Panc1 (cell line): ENCODE measurements around the gene PPDPF. TPM values are rescaled to one million over a fixed set of nuclear protein-coding genes. Genes with fewer than 3 reads are reported as not detected.
A peak's percentile ranks its signal among the peaks of the same experiment; 100 is the strongest.

ENCODE experiments used
- ATAC-seq: fragments of 200-7000 bp; cut with Tn5 transposase; 2 replicates; pipeline ENCODE4 v1.9.1; 2020; ENCODE audit warnings: mild to moderate bottlenecking, moderate library complexity
- BruUV-seq: library from RNA; stranded (reverse); fragments of 400-500 nt; replicated peaks from 2 replicates; lab custom pipeline; 2021; lab: Mats Ljungman, UMichigan
- CTCF ChIA-PET: fragments of 300-600 bp; sonication (Branson Sonifier 250); formaldehyde crosslinking; loops from one replicate; lab custom pipeline; 2022; ENCODE audit warnings: antibody characterized with exemption; lab: Charles Lee
- POLR2A ChIA-PET: fragments of 300-600 bp; sonication (Branson Sonifier 250); formaldehyde crosslinking; loops from one replicate; lab custom pipeline; 2022; ENCODE audit warnings: antibody characterized with exemption; lab: Charles Lee
- DNase-seq: peaks from one replicate; pipeline ENCODE4 v3.0.0-alpha.2; 2010; ENCODE audit warnings: low read depth, low spot score
- H3K27ac ChIP-seq: 2 replicates; pipeline ENCODE4 v1.5.1; 2011; ENCODE audit warnings: mild to moderate bottlenecking, low read length, inconsistent platforms
- H3K27me3 ChIP-seq: fragments of 200-500 bp; sonication (Bioruptor generic); 2 replicates; pipeline ENCODE4 v1.6.0; 2014; ENCODE audit warnings: low read length, inconsistent platforms; ENCODE audit not compliant: control insufficient read depth, insufficient read depth
- H3K36me3 ChIP-seq: fragments of 200-500 bp; sonication (Bioruptor generic); 2 replicates; pipeline ENCODE4 v1.5.1; 2014; ENCODE audit warnings: inconsistent platforms, mild to moderate bottlenecking, low read length, moderate library complexity; ENCODE audit not compliant: control insufficient read depth, insufficient read depth
- H3K4me1 ChIP-seq: 2 replicates; pipeline ENCODE4 v1.5.1; 2011; ENCODE audit warnings: inconsistent platforms, mild to moderate bottlenecking, low read length, moderate library complexity; ENCODE audit not compliant: control insufficient read depth, insufficient read depth
- H3K4me3 ChIP-seq, 2 experiments: 2 replicates each; pipeline ENCODE4 v1.5.1; 2011 to 2012; ENCODE audit warnings: low read depth in 2 of 2, low read length in 2 of 2, mild to moderate bottlenecking in 2 of 2, inconsistent platforms in 1 of 2, moderate library complexity in 1 of 2
- H3K9me3 ChIP-seq: fragments of 200-500 bp; sonication (Bioruptor generic); 2 replicates; pipeline ENCODE4 v1.5.1; 2014; ENCODE audit warnings: low read depth, mild to moderate bottlenecking, inconsistent platforms, low read length, moderate library complexity; ENCODE audit not compliant: control insufficient read depth, insufficient read depth
- CTCF ChIP-seq: fragments of 450-650 bp; IDR thresholded peaks from 2 replicates; pipeline ENCODE4 v1.5.1; 2017; ENCODE audit warnings: mild to moderate bottlenecking
- POLR2AphosphoS5 ChIP-seq: IDR thresholded peaks from 2 replicates; pipeline ENCODE4 v1.6.1; 2012; ENCODE audit warnings: mild to moderate bottlenecking, low read depth, low read length, moderate library complexity
- REST ChIP-seq, 2 experiments: IDR thresholded peaks; 2 replicates each; pipeline ENCODE4 v1.6.1; 2011 to 2012; ENCODE audit warnings: low read depth in 2 of 2, control low read depth in 1 of 2, low read length in 1 of 2, mild to moderate bottlenecking in 1 of 2, moderate library complexity in 1 of 2; ENCODE audit not compliant: insufficient read depth in 1 of 2
- SIN3A ChIP-seq: IDR thresholded peaks from 2 replicates; pipeline ENCODE4 v1.6.1; 2012; ENCODE audit warnings: low read depth, mild to moderate bottlenecking, low read length, moderate library complexity, borderline replicate concordance; ENCODE audit not compliant: insufficient read depth
- TCF7L2 ChIP-seq: IDR thresholded peaks from 2 replicates; pipeline ENCODE4 v1.6.1; 2011; ENCODE audit warnings: mild to moderate bottlenecking, low read depth, low read length, inconsistent platforms
- in situ Hi-C: cut with HindIII; loops from 2 replicates; pipeline ENCODE4 v1.10.0; 2016; ENCODE audit warnings: low sequenced_read_pairs, low pct_unique_long_range_greater_than_20kb
- intact Hi-C: fragments of 100-400 bp; cut with micrococcal nuclease; formaldehyde crosslinking; loops from one replicate; pipeline ENCODE4 v1.10.0; 2022; ENCODE audit not compliant: unreplicated experiment
- total RNA-seq: library from RNA; stranded (reverse); gene quantifications from one replicate; pipeline ENCODE4 v1.2.1, GENCODE V29; 2021; ENCODE audit not compliant: unreplicated experiment

The PPDPF gene
- total RNA-seq, 1 experiment from 2014 or later: 241 TPM

- intact Hi-C loops (no loop called here), in situ Hi-C loops (no loop called here)
- Histone ChIP-seq H3K27me3 (no peaks in the 10 kb centered on the region), H3K4me3 (peak overlapping the region; percentile 79 to 80), H3K27ac (peak overlapping the region; percentile 77), H3K36me3 (peaks cover 4% of the 10 kb centered on the region; the same call in 1 of the 2 replicates), H3K4me1 (peaks cover 7% of the 10 kb centered on the region), H3K9me3 (no peaks in the 10 kb centered on the region)
- ATAC-seq (peak; percentile 75), DNase-seq (no peak)
- BruUV-seq: TSS peak; percentile 79
- TF ChIP-seq TCF7L2 (peak; percentile 63; the same call in 1 of the 2 replicates), SIN3A (no peak), POLR2AphosphoS5 (0 out of 2 replicates have a peak, but pooled peaks have one; percentile 8), CTCF (no peak; the same call in 1 of the 2 replicates), REST (IDR thresholded peaks at IDR 0.05; ENCODE audit: insufficient read depth in 1 of 2, low read depth in 2 of 2, low read length in 1 of 2) (no peak)
- POLR2A ChIA-PET: interaction anchor here (0.6 to 1.9 kb wide), 3 partner anchors 11 to 34 kb away, joined by 3 to 5 read pairs (median 4); partner anchors contain the start of gene PTK6
- CTCF ChIA-PET: interaction anchor here (0.6 to 1.5 kb wide), 3 partner anchors 16 to 85 kb away, joined by 7 to 10 read pairs (median 9); partner anchors contain the start of gene PTK6
Observed at GRCh38 chr20:63520934-63521601, 503 bp downstream of the PPDPF start.

GRCh38 chr20:63521602-63522001, 1.0 kb downstream of the PPDPF start:
- Histone ChIP-seq H3K4me1 (peaks cover 7% of the 10 kb centered on the region), H3K36me3 (peaks cover 4% of the 10 kb centered on the region; the same call in 1 of the 2 replicates), H3K27me3 (no peaks in the 10 kb centered on the region), H3K27ac (peak overlapping the region; percentile 77), H3K9me3 (no peaks in the 10 kb centered on the region), H3K4me3 (peak overlapping the region; percentile 79 to 80)
- ATAC-seq (no peak), DNase-seq (no peak)
- ChIA-PET CTCF (interaction anchor here (0.6 to 1.5 kb wide), 3 partner anchors 16 to 86 kb away, joined by 7 to 10 read pairs (median 9); partner anchors contain the start of gene PTK6), POLR2A (interaction anchor here (0.6 to 1.9 kb wide), 3 partner anchors 10 to 33 kb away, joined by 3 to 5 read pairs (median 4); partner anchors contain the start of gene PTK6)
- no TSS peak for BruUV-seq
- intact Hi-C loops: no loop called here
- in situ Hi-C loops: no loop called here
- no peak for TF ChIP-seq POLR2AphosphoS5
- TF ChIP-seq TCF7L2: no peak
- TF ChIP-seq REST (IDR thresholded peaks at IDR 0.05; ENCODE audit: insufficient read depth in 1 of 2, low read depth in 2 of 2, low read length in 1 of 2): no peak
- TF ChIP-seq CTCF: no peak
- TF ChIP-seq SIN3A: no peak
